C4-2B (cell line): ENCODE measurements around the gene CFLAR.

Source experiments
- ZFX ChIP-seq: fragments of 450-650 bp; IDR thresholded peaks from 2 replicates; pipeline ENCODE4 v1.6.1; 2017
- TF ChIP-seq, protein P1 (sequence below): fragments of 450-650 bp; conservative IDR thresholded peaks from 2 replicates; pipeline ENCODE4 v1.5.1; 2017; ENCODE audit warnings: mild to moderate bottlenecking

DNA sequence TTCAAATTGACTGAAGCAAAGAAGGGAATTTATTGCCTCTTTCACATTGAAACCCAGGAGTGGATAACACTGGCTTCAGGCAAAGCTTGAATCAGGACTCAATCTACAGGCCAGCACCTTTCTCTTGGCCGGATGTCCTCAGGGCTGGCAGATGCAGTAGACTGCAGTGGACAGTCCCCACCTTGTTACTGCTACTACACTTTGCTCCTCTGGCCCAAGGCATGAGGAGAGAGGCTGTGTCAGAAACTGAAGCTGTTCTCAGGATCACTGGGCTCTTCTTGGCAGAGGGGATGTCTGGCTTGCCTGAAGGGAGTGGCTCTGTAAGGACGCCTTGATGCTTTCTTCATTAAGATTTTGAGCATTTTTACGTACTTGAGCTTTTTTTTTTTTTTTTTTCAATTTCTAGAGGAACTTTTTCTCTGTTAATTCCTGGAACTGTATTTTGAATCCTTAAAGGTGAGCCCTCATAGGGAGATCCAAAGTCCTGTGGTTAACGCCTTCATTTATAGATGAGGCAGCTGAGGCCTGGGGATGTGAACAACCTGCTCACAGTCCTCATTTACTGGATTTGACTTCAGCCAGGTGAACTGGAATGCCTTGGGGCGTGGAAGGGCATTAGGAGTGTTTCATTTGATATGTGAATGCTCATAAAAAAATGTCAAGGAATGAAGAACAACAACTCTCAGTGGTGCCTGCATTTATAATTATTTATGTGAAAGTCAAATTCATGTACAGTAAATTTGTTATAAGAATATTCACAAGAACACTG lies 103.5 kb downstream of the CFLAR start:
- TF ChIP-seq, protein P1, sequence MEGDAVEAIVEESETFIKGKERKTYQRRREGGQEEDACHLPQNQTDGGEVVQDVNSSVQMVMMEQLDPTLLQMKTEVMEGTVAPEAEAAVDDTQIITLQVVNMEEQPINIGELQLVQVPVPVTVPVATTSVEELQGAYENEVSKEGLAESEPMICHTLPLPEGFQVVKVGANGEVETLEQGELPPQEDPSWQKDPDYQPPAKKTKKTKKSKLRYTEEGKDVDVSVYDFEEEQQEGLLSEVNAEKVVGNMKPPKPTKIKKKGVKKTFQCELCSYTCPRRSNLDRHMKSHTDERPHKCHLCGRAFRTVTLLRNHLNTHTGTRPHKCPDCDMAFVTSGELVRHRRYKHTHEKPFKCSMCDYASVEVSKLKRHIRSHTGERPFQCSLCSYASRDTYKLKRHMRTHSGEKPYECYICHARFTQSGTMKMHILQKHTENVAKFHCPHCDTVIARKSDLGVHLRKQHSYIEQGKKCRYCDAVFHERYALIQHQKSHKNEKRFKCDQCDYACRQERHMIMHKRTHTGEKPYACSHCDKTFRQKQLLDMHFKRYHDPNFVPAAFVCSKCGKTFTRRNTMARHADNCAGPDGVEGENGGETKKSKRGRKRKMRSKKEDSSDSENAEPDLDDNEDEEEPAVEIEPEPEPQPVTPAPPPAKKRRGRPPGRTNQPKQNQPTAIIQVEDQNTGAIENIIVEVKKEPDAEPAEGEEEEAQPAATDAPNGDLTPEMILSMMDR, result no peak
- no peak for TF ChIP-seq ZFX
